ENCODE results near the gene C15orf61. TPM values are rescaled to one million over a fixed set of nuclear protein-coding genes. Genes with fewer than 3 reads are reported as not detected.

C15orf61 gene
- polyA plus RNA-seq, 2 donors: 0.92 to 1.8 TPM

DNA sequence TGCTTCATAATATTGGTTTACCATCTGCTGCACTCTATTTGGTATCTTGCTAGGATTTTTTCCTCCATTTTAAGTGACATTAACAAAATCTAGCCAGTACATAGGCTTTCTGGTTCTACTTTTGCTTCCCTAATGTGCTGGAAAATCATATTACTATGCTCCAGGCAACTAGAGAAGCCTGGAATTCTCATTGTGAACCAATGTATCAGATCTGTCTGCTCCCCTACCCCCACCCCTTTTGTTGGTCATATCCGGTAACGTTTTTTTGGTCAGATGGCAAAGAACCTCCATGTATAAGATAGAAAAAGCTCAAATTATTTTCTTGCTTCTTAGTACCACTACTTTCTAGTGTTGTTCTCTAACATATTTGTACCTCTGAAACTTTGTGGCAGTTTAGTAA is 38.6 kb downstream of the C15orf61 start:
- Histone ChIP-seq H3K4me3 (ENCODE audit: low read depth in 1 of 2, low read length in 2 of 2) (no peak overlapping the region), H3K27me3 (ENCODE audit: control insufficient read depth in 1 of 2, insufficient read depth in 2 of 2, low read length in 2 of 2) (no peaks in the 10 kb centered on the region), H3K27ac (ENCODE audit: low read depth in 2 of 2, low read length in 1 of 2) (no peak overlapping the region), H3K9me3 (ENCODE audit: control insufficient read depth in 2 of 2, insufficient read depth in 1 of 2, low read depth in 1 of 2, low read length in 1 of 2) (no peaks in the 10 kb centered on the region), H3K36me3 (ENCODE audit: control insufficient read depth in 2 of 2, insufficient read depth in 2 of 2, low read length in 1 of 2) (peaks cover 3 to 6% of the 10 kb centered on the region in 2 donors), H3K4me1 (ENCODE audit: control insufficient read depth in 2 of 2, insufficient read depth in 2 of 2, low read length in 1 of 2) (no peaks in the 10 kb centered on the region)
- 97 to 99% methylated on average over 2 of the region's 2 CpGs for WGBS, 2 donors

DNA sequence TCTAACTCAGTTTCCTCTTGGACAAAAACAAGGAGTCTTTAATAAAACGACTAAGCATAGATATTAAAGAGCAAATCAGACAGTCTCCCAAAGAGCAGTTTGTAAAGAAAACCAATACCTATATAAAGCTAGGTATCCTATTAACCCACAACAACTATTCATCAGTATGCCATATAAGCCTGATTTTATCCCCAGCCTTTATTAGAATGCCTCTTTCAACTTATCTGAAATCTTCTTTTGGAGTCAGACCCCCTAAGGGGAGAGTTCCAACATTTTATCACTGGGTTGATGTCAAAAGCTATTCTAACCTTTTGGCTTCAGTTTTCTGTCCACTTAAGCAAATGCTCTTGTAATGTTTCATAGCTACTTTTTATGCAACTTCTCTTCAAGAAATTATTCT is 39.4 kb downstream of the C15orf61 start:
- no peak overlapping the region for H3K4me3 ChIP-seq (ENCODE audit: low read depth in 1 of 2, low read length in 2 of 2)
- H3K9me3 ChIP-seq (ENCODE audit: control insufficient read depth in 2 of 2, insufficient read depth in 1 of 2, low read depth in 1 of 2, low read length in 1 of 2): no peaks in the 10 kb centered on the region
- no peaks in the 10 kb centered on the region for H3K27me3 ChIP-seq (ENCODE audit: control insufficient read depth in 1 of 2, insufficient read depth in 2 of 2, low read length in 2 of 2)
- WGBS, 2 donors: 91 to 96% methylated on average over 1 of the region's 1 CpG
- peaks cover 3 to 6% of the 10 kb centered on the region in 2 donors for H3K36me3 ChIP-seq (ENCODE audit: control insufficient read depth in 2 of 2, insufficient read depth in 2 of 2, low read length in 1 of 2)
- no peak overlapping the region for H3K27ac ChIP-seq (ENCODE audit: low read depth in 2 of 2, low read length in 1 of 2)
- H3K4me1 ChIP-seq (ENCODE audit: control insufficient read depth in 2 of 2, insufficient read depth in 2 of 2, low read length in 1 of 2): no peaks in the 10 kb centered on the region

DNA sequence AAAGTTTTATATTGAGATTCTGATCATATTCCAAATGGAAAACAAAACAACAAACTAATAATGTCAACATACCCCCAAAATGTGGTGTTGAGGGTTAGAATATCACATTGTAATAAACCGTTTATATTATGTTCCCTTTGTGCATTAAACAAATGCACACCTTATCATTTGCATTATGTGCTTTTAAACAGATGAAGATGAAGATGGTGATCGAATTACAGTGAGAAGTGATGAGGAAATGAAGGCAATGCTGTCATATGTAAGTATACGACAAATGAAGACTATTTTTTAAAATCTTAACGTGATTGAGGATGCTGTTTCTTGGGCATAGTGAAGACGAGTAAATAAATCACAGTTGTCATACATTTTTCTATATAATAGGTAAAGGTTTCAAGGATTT is 42.2 kb downstream of the C15orf61 start:
- Histone ChIP-seq H3K4me1 (ENCODE audit: control insufficient read depth in 2 of 2, insufficient read depth in 2 of 2, low read length in 1 of 2) (no peaks in the 10 kb centered on the region), H3K27me3 (ENCODE audit: control insufficient read depth in 1 of 2, insufficient read depth in 2 of 2, low read length in 2 of 2) (no peaks in the 10 kb centered on the region)
- WGBS, 2 donors: 95 to 96% methylated on average over 5 of the region's 5 CpGs

DNA sequence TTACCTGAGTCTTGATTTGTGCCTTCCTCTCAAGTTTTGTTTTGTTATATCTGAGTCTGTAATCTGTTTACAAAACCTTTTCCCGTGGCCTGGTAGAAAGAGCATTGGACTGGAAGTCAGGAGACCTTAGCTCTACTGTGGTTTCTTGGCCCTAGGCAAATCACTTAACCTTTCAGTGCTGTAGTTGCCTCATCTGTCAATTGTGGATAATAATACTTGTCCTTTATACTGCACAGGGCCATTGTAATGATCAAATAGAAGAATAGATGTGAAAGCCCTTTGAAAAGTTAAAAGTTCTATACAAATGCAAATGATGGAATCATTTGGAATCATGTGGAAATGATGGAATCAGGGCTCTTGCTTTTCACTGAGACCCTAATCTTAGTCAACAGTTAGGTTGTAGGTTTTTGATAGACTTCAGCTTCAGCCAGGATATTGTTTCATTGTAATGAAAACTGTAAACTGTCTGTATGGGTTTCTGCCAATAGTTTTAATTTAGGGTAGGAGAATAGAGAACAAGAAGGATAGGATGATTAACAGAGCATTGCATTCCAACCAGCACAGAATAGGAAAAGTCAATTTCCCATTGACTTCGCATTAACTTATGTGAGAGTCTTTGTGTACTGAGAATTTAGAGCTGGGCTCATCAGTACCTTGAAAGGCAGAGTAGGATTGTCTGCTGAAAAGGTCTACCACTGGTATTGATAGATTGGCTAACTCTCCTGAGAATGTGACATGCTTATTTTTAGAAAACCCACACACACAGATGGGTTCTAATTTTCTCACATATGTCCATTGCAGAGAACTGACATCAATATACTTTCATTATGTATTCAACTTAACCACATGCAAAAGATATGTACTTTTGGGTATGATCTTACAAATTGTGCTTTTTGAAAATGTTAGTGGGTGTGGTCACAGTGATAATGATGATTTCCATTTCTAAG is 43.4 kb downstream of the C15orf61 start:
- Histone ChIP-seq H3K4me3 (ENCODE audit: low read depth in 1 of 2, low read length in 2 of 2) (no peak overlapping the region), H3K27ac (ENCODE audit: low read depth in 2 of 2, low read length in 1 of 2) (no peak overlapping the region), H3K27me3 (ENCODE audit: control insufficient read depth in 1 of 2, insufficient read depth in 2 of 2, low read length in 2 of 2) (no peaks in the 10 kb centered on the region), H3K36me3 (ENCODE audit: control insufficient read depth in 2 of 2, insufficient read depth in 2 of 2, low read length in 1 of 2) (no peaks in the 10 kb centered on the region), H3K4me1 (ENCODE audit: control insufficient read depth in 2 of 2, insufficient read depth in 2 of 2, low read length in 1 of 2) (no peaks in the 10 kb centered on the region), H3K9me3 (ENCODE audit: control insufficient read depth in 2 of 2, insufficient read depth in 1 of 2, low read depth in 1 of 2, low read length in 1 of 2) (no peaks in the 10 kb centered on the region)
- 80 to 85% methylated on average over 2 of the region's 2 CpGs for WGBS, 2 donors

More for the DNA sequence above, 42.2 kb downstream of the C15orf61 start:
- no peak overlapping the region for H3K4me3 ChIP-seq (ENCODE audit: low read depth in 1 of 2, low read length in 2 of 2)
- peaks cover 2 to 6% of the 10 kb centered on the region in 2 donors for H3K36me3 ChIP-seq (ENCODE audit: control insufficient read depth in 2 of 2, insufficient read depth in 2 of 2, low read length in 1 of 2)
- no peak overlapping the region for H3K27ac ChIP-seq (ENCODE audit: low read depth in 2 of 2, low read length in 1 of 2)
- no peaks in the 10 kb centered on the region for H3K9me3 ChIP-seq (ENCODE audit: control insufficient read depth in 2 of 2, insufficient read depth in 1 of 2, low read depth in 1 of 2, low read length in 1 of 2)

DNA sequence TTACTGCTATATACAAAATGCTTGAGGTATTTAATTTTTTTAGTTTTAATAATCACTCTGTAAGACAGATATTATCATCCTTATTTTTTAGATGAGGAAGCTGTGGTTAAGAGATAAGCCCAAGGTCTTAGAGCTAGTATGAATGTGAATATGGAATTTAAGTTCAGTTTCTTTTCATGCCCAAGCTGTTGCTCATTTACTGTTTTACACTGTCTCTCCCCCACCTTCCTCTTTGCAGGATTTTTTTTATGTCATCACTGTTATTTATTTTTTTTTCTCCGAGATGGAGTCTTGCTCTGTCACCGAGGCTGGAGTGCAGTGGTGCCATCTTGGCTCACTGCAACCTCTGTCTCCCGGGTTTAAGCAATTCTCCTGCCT is 44.0 kb downstream of the C15orf61 start:
- Histone ChIP-seq H3K36me3 (ENCODE audit: control insufficient read depth in 2 of 2, insufficient read depth in 2 of 2, low read length in 1 of 2) (no peaks in the 10 kb centered on the region), H3K4me1 (ENCODE audit: control insufficient read depth in 2 of 2, insufficient read depth in 2 of 2, low read length in 1 of 2) (no peaks in the 10 kb centered on the region), H3K9me3 (ENCODE audit: control insufficient read depth in 2 of 2, insufficient read depth in 1 of 2, low read depth in 1 of 2, low read length in 1 of 2) (no peaks in the 10 kb centered on the region), H3K4me3 (ENCODE audit: low read depth in 1 of 2, low read length in 2 of 2) (no peak overlapping the region), H3K27me3 (ENCODE audit: control insufficient read depth in 1 of 2, insufficient read depth in 2 of 2, low read length in 2 of 2) (no peaks in the 10 kb centered on the region), H3K27ac (ENCODE audit: low read depth in 2 of 2, low read length in 1 of 2) (no peak overlapping the region)
- 84 to 90% methylated on average over 3 of the region's 3 CpGs for WGBS, 2 donors

DNA sequence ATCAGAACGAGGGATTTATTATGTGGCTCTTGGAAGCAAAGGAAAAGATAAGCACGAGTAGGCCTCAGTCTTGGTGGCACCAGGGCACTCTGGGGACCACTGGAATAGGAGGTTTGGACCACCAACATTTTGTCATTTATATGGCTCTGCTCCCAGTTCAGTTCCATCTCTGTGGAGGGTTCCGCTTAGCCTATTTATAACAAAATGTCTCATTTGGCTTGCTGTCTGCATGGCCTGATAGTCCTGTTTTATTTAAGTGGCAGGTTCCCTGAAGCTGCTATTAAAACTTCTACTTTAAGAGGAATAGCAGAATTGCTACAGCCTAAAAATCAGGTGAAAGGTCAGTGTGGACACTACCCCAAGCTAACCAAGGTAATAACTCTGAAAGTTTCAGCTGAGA is 48.7 kb downstream of the C15orf61 start:
- Histone ChIP-seq H3K27me3 (ENCODE audit: control insufficient read depth in 1 of 2, insufficient read depth in 2 of 2, low read length in 2 of 2) (no peaks in the 10 kb centered on the region), H3K36me3 (ENCODE audit: control insufficient read depth in 2 of 2, insufficient read depth in 2 of 2, low read length in 1 of 2) (no peaks in the 10 kb centered on the region), H3K9me3 (ENCODE audit: control insufficient read depth in 2 of 2, insufficient read depth in 1 of 2, low read depth in 1 of 2, low read length in 1 of 2) (no peaks in the 10 kb centered on the region), H3K4me3 (ENCODE audit: low read depth in 1 of 2, low read length in 2 of 2) (no peak overlapping the region), H3K4me1 (ENCODE audit: control insufficient read depth in 2 of 2, insufficient read depth in 2 of 2, low read length in 1 of 2) (no peaks in the 10 kb centered on the region), H3K27ac (ENCODE audit: low read depth in 2 of 2, low read length in 1 of 2) (no peak overlapping the region)
- WGBS, 2 donors: 91 to 94% methylated on average over 3 of the region's 3 CpGs

DNA sequence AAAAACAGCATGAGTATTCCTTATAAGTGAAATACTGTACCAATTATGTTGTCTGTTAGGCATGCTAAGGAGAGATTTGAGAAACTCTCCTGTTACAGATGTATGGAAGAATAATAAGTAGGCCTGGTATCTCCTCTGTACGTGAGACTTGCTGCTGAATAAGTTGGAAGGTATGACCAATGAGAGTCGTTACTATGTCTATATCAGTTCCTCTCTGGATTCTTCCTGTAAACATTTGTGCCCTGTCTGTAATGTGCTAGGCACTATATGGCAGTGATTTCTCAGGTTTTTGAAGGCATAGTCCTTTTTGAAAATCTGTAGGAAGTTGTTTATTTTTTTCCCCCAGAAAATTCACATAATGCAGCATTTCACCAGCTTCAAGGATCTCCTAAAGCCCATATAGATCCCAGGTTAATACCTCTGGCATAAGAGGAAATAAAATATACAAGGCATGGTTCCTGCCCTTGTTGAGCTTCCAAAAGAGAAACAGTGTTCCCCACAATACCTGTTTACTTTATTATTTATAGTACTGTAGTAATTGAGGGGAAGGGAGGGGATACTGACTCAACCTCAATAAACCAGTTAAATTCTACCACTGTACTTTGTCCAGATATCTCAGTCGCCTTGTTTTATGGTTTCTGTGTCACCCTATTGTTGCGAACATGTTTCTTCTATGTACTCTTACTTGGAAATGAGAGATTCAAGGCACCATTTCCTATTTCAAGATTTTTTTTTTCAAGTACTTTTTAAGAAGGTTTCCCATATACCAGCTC is 50.1 kb downstream of the C15orf61 start:
- H3K4me3 ChIP-seq (ENCODE audit: low read depth in 1 of 2, low read length in 2 of 2): no peak overlapping the region
- WGBS, 2 donors: 90 to 95% methylated on average over 4 of the region's 4 CpGs
- no peak overlapping the region for H3K27ac ChIP-seq (ENCODE audit: low read depth in 2 of 2, low read length in 1 of 2)
- H3K36me3 ChIP-seq (ENCODE audit: control insufficient read depth in 2 of 2, insufficient read depth in 2 of 2, low read length in 1 of 2): no peaks in the 10 kb centered on the region
- H3K9me3 ChIP-seq (ENCODE audit: control insufficient read depth in 2 of 2, insufficient read depth in 1 of 2, low read depth in 1 of 2, low read length in 1 of 2): no peaks in the 10 kb centered on the region
- no peaks in the 10 kb centered on the region for H3K4me1 ChIP-seq (ENCODE audit: control insufficient read depth in 2 of 2, insufficient read depth in 2 of 2, low read length in 1 of 2)
- H3K27me3 ChIP-seq (ENCODE audit: control insufficient read depth in 1 of 2, insufficient read depth in 2 of 2, low read length in 2 of 2): no peaks in the 10 kb centered on the region

DNA sequence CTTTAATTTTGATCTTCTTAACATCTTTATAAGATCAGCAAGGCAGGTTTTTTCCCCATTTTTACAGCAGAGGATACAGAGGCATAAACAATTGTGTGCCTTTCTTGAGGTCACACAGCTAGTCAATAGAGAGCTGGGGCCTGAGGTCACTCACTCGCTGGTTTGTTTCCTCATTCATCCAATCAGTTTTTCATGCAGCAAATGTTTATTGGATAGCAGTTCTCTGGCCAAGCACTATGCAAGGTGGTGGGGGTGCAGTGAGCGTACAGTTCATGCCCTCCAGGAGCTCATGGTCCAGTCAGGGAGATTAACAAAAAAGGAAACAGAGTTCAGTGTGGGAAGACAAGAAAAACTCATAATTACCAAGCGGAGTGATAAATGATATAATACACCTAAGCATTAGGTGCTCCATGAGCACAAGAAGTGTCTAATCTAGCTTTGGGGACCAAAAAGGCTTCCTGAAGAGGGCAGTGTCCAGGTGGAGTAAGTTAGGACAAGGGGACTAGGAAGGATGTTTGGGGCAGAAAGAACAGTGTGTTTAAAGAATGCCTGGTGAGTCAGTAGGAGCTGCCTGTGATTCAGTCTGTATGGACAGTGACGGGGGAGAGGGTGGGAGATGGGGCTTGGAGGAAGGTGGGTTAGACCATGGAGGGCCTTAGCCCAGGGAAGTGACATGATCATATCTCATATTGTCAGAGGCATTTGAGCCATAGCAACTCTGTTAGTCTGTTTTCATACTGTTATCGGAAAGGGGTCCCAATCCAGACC is 50.9 kb downstream of the C15orf61 start:
- no peaks in the 10 kb centered on the region for H3K27me3 ChIP-seq (ENCODE audit: control insufficient read depth in 1 of 2, insufficient read depth in 2 of 2, low read length in 2 of 2)
- no peaks in the 10 kb centered on the region for H3K9me3 ChIP-seq (ENCODE audit: control insufficient read depth in 2 of 2, insufficient read depth in 1 of 2, low read depth in 1 of 2, low read length in 1 of 2)
- H3K4me1 ChIP-seq (ENCODE audit: control insufficient read depth in 2 of 2, insufficient read depth in 2 of 2, low read length in 1 of 2): no peaks in the 10 kb centered on the region
- WGBS, 2 donors: 90 to 95% methylated on average over 5 of the region's 5 CpGs
- H3K27ac ChIP-seq (ENCODE audit: low read depth in 2 of 2, low read length in 1 of 2): no peak overlapping the region
- no peak overlapping the region for H3K4me3 ChIP-seq (ENCODE audit: low read depth in 1 of 2, low read length in 2 of 2)
- H3K36me3 ChIP-seq (ENCODE audit: control insufficient read depth in 2 of 2, insufficient read depth in 2 of 2, low read length in 1 of 2): no peaks in the 10 kb centered on the region

DNA sequence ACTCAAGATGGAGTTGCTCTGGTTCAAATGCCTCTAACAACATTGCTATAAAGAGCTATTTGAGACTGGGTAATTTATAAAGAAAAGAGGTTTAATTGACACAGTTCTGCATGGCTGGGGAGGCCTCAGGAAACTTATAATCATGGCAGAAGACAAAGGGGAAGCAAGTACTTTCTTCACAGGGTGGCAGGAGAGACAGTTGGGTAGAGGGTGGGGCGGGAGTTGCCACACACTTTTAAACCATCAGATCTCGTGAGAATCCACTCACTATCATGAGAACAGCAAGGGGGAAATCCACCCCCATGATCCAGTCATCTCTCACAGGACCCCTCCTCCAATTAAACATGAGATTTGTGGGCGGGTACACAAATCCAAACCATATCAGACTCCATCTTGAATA is 52.3 kb downstream of the C15orf61 start:
- H3K27ac ChIP-seq (ENCODE audit: low read depth in 2 of 2, low read length in 1 of 2): no peak overlapping the region
- peaks cover 0 to 2% of the 10 kb centered on the region in 2 donors for H3K4me1 ChIP-seq (ENCODE audit: control insufficient read depth in 2 of 2, insufficient read depth in 2 of 2, low read length in 1 of 2)
- H3K36me3 ChIP-seq (ENCODE audit: control insufficient read depth in 2 of 2, insufficient read depth in 2 of 2, low read length in 1 of 2): no peaks in the 10 kb centered on the region
- no peak overlapping the region for H3K4me3 ChIP-seq (ENCODE audit: low read depth in 1 of 2, low read length in 2 of 2)
- no peaks in the 10 kb centered on the region for H3K27me3 ChIP-seq (ENCODE audit: control insufficient read depth in 1 of 2, insufficient read depth in 2 of 2, low read length in 2 of 2)
- H3K9me3 ChIP-seq (ENCODE audit: control insufficient read depth in 2 of 2, insufficient read depth in 1 of 2, low read depth in 1 of 2, low read length in 1 of 2): no peaks in the 10 kb centered on the region
- 91 to 94% methylated on average over 3 of the region's 3 CpGs for WGBS, 2 donors

All from esophagus (tissue), 2 donors.